ENCODE measurements around the gene CST4. TPM values are rescaled to one million over a fixed set of nuclear protein-coding genes. Genes with fewer than 3 reads are reported as not detected.

Gene CST4
- total and polyA plus RNA-seq, 2 donors (not counting 1 experiment from before 2014, with no cell fraction given), result not detected

- no peak overlapping the region for H3K4me2 ChIP-seq (replicated peaks; ENCODE audit: low read depth, low read length, poor library complexity, severe bottlenecking)
- Mint-ChIP-seq H3K27me3 (peaks cover 6% of the 10 kb centered on the region), H3K4me3 (no peak overlapping the region), H3K27ac (no peak overlapping the region), H3K9me3 (ENCODE audit: insufficient read depth) (no peaks in the 10 kb centered on the region), H3K4me1 (peaks cover 6% of the 10 kb centered on the region)
- no peaks in the 10 kb centered on the region for H3K9me3 ChIP-seq (ENCODE audit: control extremely low read depth in 1 of 3, control insufficient read depth in 2 of 3, insufficient read depth in 1 of 3, low read length in 2 of 3)
- no peak overlapping the region for H3K4me3 ChIP-seq (ENCODE audit: control extremely low read depth in 1 of 5, extremely low read depth in 1 of 5, insufficient read depth in 1 of 5, low read depth in 2 of 5, low read length in 4 of 5)
- DNase-seq (no peak), ATAC-seq (ENCODE audit: low read depth) (no peak)
- H3K27me3 ChIP-seq (replicated peaks in 1 of 4; ENCODE audit: control extremely low read depth in 1 of 4, control insufficient read depth in 3 of 4, insufficient read depth in 4 of 4, low read length in 3 of 4), result no peaks in the 10 kb centered on the region
- H3K27ac ChIP-seq (ENCODE audit: low read length in 2 of 2), result no peak overlapping the region
- WGBS (ENCODE audit: insufficient coverage), result 93% methylated on average over 6 of the region's 8 CpGs
- no peak overlapping the region for H3K9ac ChIP-seq (ENCODE audit: low read length)
- no peaks in the 10 kb centered on the region for H3K79me2 ChIP-seq (ENCODE audit: control insufficient read depth, insufficient read depth, low read length)
- TF ChIP-seq EZH2 (IDR thresholded peaks at IDR 0.05; ENCODE audit: borderline replicate concordance, insufficient read depth, low read depth, low read length, poor library complexity, severe bottlenecking) (no peak), CTCF (IDR thresholded peaks at IDR 0.05) (no peak)
- intact Hi-C loops (cut with micrococcal nuclease), result no loop called here
- H3K36me3 ChIP-seq (replicated peaks in 1 of 2; ENCODE audit: control extremely low read depth in 1 of 2, control insufficient read depth in 1 of 2, extremely low read depth in 1 of 2, insufficient read depth in 2 of 2, low read length in 1 of 2), result no peaks in the 10 kb centered on the region
- POLR2A ChIA-PET, result no interaction called here
- CTCF ChIA-PET, result no interaction called here
- no peak overlapping the region for H2AFZ ChIP-seq (ENCODE audit: insufficient read depth, low read depth, low read length, poor library complexity, severe bottlenecking)
- H3K4me1 ChIP-seq (ENCODE audit: control insufficient read depth in 2 of 2, insufficient read depth in 2 of 2, low read length in 2 of 2), result peaks cover 5 to 11% of the 10 kb centered on the region in 2 donors
- H4K20me1 ChIP-seq (ENCODE audit: control insufficient read depth, insufficient read depth, low read length, poor library complexity, severe bottlenecking), result no peaks in the 10 kb centered on the region
Measured at GRCh38 chr20:23658989-23659609, 29.7 kb downstream of the CST4 start.

GRCh38 chr20:23658336-23658735 is 30.5 kb downstream of the CST4 start:
- peaks cover 6% of the 10 kb centered on the region for H3K4me1 Mint-ChIP-seq
- no peak for TF ChIP-seq EZH2 (IDR thresholded peaks at IDR 0.05; ENCODE audit: borderline replicate concordance, insufficient read depth, low read depth, low read length, poor library complexity, severe bottlenecking)
- TF ChIP-seq CTCF (IDR thresholded peaks at IDR 0.05), result no peak
- ATAC-seq (ENCODE audit: low read depth) (no peak), DNase-seq (no peak)
- Histone ChIP-seq H3K4me3 (ENCODE audit: control extremely low read depth in 1 of 5, extremely low read depth in 1 of 5, insufficient read depth in 1 of 5, low read depth in 2 of 5, low read length in 4 of 5) (no peak overlapping the region), H3K4me2 (replicated peaks; ENCODE audit: low read depth, low read length, poor library complexity, severe bottlenecking) (no peak overlapping the region), H3K79me2 (ENCODE audit: control insufficient read depth, insufficient read depth, low read length) (no peaks in the 10 kb centered on the region), H3K9me3 (ENCODE audit: control extremely low read depth in 1 of 3, control insufficient read depth in 2 of 3, insufficient read depth in 1 of 3, low read length in 2 of 3) (no peaks in the 10 kb centered on the region), H2AFZ (ENCODE audit: insufficient read depth, low read depth, low read length, poor library complexity, severe bottlenecking) (no peak overlapping the region), H3K9ac (ENCODE audit: low read length) (no peak overlapping the region), H3K27me3 (replicated peaks in 1 of 4; ENCODE audit: control extremely low read depth in 1 of 4, control insufficient read depth in 3 of 4, insufficient read depth in 4 of 4, low read length in 3 of 4) (no peaks in the 10 kb centered on the region), H3K4me1 (ENCODE audit: control insufficient read depth in 2 of 2, insufficient read depth in 2 of 2, low read length in 2 of 2) (peaks cover 5 to 11% of the 10 kb centered on the region in 2 donors), H4K20me1 (ENCODE audit: control insufficient read depth, insufficient read depth, low read length, poor library complexity, severe bottlenecking) (no peaks in the 10 kb centered on the region), H3K36me3 (replicated peaks in 1 of 2; ENCODE audit: control extremely low read depth in 1 of 2, control insufficient read depth in 1 of 2, extremely low read depth in 1 of 2, insufficient read depth in 2 of 2, low read length in 1 of 2) (no peaks in the 10 kb centered on the region), H3K27ac (ENCODE audit: low read length in 2 of 2) (no peak overlapping the region)
- ChIA-PET POLR2A (no interaction called here), CTCF (no interaction called here)
- peaks cover 10% of the 10 kb centered on the region for H3K27me3 Mint-ChIP-seq
- H3K27ac Mint-ChIP-seq, result no peak overlapping the region
- intact Hi-C loops (cut with micrococcal nuclease), result no loop called here
- no peak overlapping the region for H3K4me3 Mint-ChIP-seq
- WGBS (ENCODE audit: insufficient coverage), result no CpG with 5 or more reads among the region's 2 CpGs
- H3K9me3 Mint-ChIP-seq (ENCODE audit: insufficient read depth), result no peaks in the 10 kb centered on the region
